Measurements from ENCODE around the gene PTGES2. TPM values are rescaled to one million over a fixed set of nuclear protein-coding genes. Genes with fewer than 3 reads are reported as not detected.

PTGES2 gene
- total RNA-seq, 6 donors from 2014 or later = 45.9 to 116 (median 61.1) TPM

- DNase-seq (no peak), ATAC-seq (ENCODE audit: low FRiP score in 2 of 2) (no peak)
- Histone ChIP-seq H3K27ac (no peak overlapping the region), H3K27me3 (no peaks in the 10 kb centered on the region), H3K4me3 (no peak overlapping the region), H3K36me3 (peaks cover 4 to 42% (median 28%) of the 10 kb centered on the region in 4 donors), H3K9me3 (no peaks in the 10 kb centered on the region), H3K4me1 (peaks cover 3 to 9% (median 7%) of the 10 kb centered on the region in 4 donors)
- TF ChIP-seq CTCF (IDR thresholded peaks at IDR 0.05) (no peak), EP300 (IDR thresholded peaks at IDR 0.05) (no peak), POLR2A (IDR thresholded peaks at IDR 0.05) (no peak), POLR2AphosphoS5 (IDR thresholded peaks at IDR 0.05) (no peak)
- 85 to 87% methylated on average over 14 of the region's 15 CpGs for WGBS, 2 donors
Measured at GRCh38 chr9:128118971-128119665, 8.4 kb downstream of the PTGES2 start.

- WGBS, 2 donors = 39 to 72% methylated on average over 3 of the region's 3 CpGs
- Histone ChIP-seq H3K4me1 (peaks cover 3 to 9% (median 7%) of the 10 kb centered on the region in 4 donors), H3K36me3 (peaks cover 4 to 37% (median 25%) of the 10 kb centered on the region in 4 donors), H3K27ac (no peak overlapping the region), H3K27me3 (no peaks in the 10 kb centered on the region), H3K4me3 (no peak overlapping the region), H3K9me3 (no peaks in the 10 kb centered on the region)
- DNase-seq (no peak), ATAC-seq (ENCODE audit: low FRiP score in 2 of 2) (no peak)
- TF ChIP-seq CTCF (IDR thresholded peaks at IDR 0.05) = no peak
- no peak for TF ChIP-seq POLR2A (IDR thresholded peaks at IDR 0.05)
- no peak for TF ChIP-seq POLR2AphosphoS5 (IDR thresholded peaks at IDR 0.05)
- TF ChIP-seq EP300 (IDR thresholded peaks at IDR 0.05) = no peak
Measured at GRCh38 chr9:128118472-128118857, 9.1 kb downstream of the PTGES2 start.

GRCh38 chr9:128117613-128118471 lies 9.7 kb downstream of the PTGES2 start:
- Histone ChIP-seq H3K36me3 (peaks cover 4 to 31% (median 20%) of the 10 kb centered on the region in 4 donors), H3K4me3 (no peak overlapping the region), H3K27ac (peak overlapping the region in 1 of 4 donors; percentile 13), H3K27me3 (no peaks in the 10 kb centered on the region), H3K9me3 (no peaks in the 10 kb centered on the region), H3K4me1 (peaks cover 3 to 9% (median 7%) of the 10 kb centered on the region in 4 donors)
- ATAC-seq (ENCODE audit: low FRiP score in 2 of 2) = peak; percentile 91 to 93
- TF ChIP-seq POLR2AphosphoS5 (IDR thresholded peaks at IDR 0.05) (no peak), CTCF (IDR thresholded peaks at IDR 0.05) (peak; percentile 99 to 100 (median 100))
- WGBS, 2 donors = 12 to 15% methylated on average over 23 to 27 of the region's 27 CpGs
- peak; percentile 95 to 97 for DNase-seq

- WGBS, 2 donors = 89% methylated on average over 16 of the region's 16 CpGs
- no peak overlapping the region for H3K27ac ChIP-seq
- no peak for DNase-seq
Measured at GRCh38 chr9:128116104-128117083, 11.1 kb downstream of the PTGES2 start.

More at GRCh38 chr9:128116104-128117083, 11.1 kb downstream of the PTGES2 start:
- ATAC-seq (ENCODE audit: low FRiP score in 2 of 2) = no peak
- H3K4me3 ChIP-seq = no peak overlapping the region
- no peaks in the 10 kb centered on the region for H3K9me3 ChIP-seq
- TF ChIP-seq POLR2AphosphoS5 (IDR thresholded peaks at IDR 0.05) = no peak
- TF ChIP-seq POLR2A (IDR thresholded peaks at IDR 0.05) = no peak
- H3K36me3 ChIP-seq = peaks cover 0 to 16% (median 7%) of the 10 kb centered on the region in 4 donors
- H3K4me1 ChIP-seq = peaks cover 3 to 9% (median 7%) of the 10 kb centered on the region in 4 donors
- no peaks in the 10 kb centered on the region for H3K27me3 ChIP-seq

Data from upper lobe of left lung (tissue), 6 donors.